Glutamatergic neuron (in vitro differentiated cells): ENCODE data around the gene DLL3. TPM values are rescaled to one million over a fixed set of nuclear protein-coding genes. Genes with fewer than 3 reads are reported as not detected.

ENCODE experiments used
- DNase-seq: peaks from one replicate; pipeline ENCODE4 v3.0.0; 2022
- H3K27ac Mint-ChIP-seq: one replicate; pipeline ENCODE4 v1.8.0; 2020; ENCODE audit warnings: mild to moderate bottlenecking, mixed read lengths, inconsistent platforms; ENCODE audit not compliant: unreplicated experiment
- H3K27me3 Mint-ChIP-seq: one replicate; pipeline ENCODE4 v1.8.0; 2020; ENCODE audit warnings: mild to moderate bottlenecking, moderate library complexity, mixed read lengths, inconsistent platforms; ENCODE audit not compliant: unreplicated experiment
- H3K36me3 Mint-ChIP-seq: one replicate; pipeline ENCODE4 v1.8.0; 2020; ENCODE audit warnings: mild to moderate bottlenecking, mixed read lengths, inconsistent platforms; ENCODE audit not compliant: unreplicated experiment
- H3K4me1 Mint-ChIP-seq: one replicate; pipeline ENCODE4 v1.8.0; 2020; ENCODE audit warnings: mild to moderate bottlenecking, low read depth, mixed read lengths, inconsistent platforms; ENCODE audit not compliant: unreplicated experiment
- H3K4me3 Mint-ChIP-seq: one replicate; pipeline ENCODE4 v1.8.0; 2020; ENCODE audit warnings: mild to moderate bottlenecking, mixed read lengths, inconsistent platforms; ENCODE audit not compliant: unreplicated experiment
- H3K9me3 Mint-ChIP-seq: one replicate; pipeline ENCODE4 v1.8.0; 2020; ENCODE audit warnings: mild to moderate bottlenecking, moderate library complexity, mixed read lengths, inconsistent platforms; ENCODE audit not compliant: unreplicated experiment
- CTCF ChIP-seq: fragments of 200-600 bp; sonication (generic); IDR thresholded peaks from one replicate; pipeline ENCODE4 v1.5.0; 2021; ENCODE audit not compliant: partially characterized antibody, unreplicated experiment
- total RNA-seq: library from RNA; stranded (reverse); fragmentation: NEBNext Ultra II Directional; extraction: Animal tissue kit (Norgen Biotek cat#: 25700); gene quantifications from one replicate; pipeline ENCODE4 v1.2.1, GENCODE V29; 2021; ENCODE audit not compliant: unreplicated experiment

DLL3 gene
- total RNA-seq, 1 donor from 2014 or later = 788 TPM

- peaks cover 7% of the 10 kb centered on the region for H3K9me3 Mint-ChIP-seq
- DNase-seq = no peak
- TF ChIP-seq CTCF = no peak
- no peaks in the 10 kb centered on the region for H3K36me3 Mint-ChIP-seq
- no peak overlapping the region for H3K27ac Mint-ChIP-seq
- H3K27me3 Mint-ChIP-seq = no peaks in the 10 kb centered on the region
- no peak overlapping the region for H3K4me3 Mint-ChIP-seq
- H3K4me1 Mint-ChIP-seq = peaks cover 6% of the 10 kb centered on the region
These were observed 35.0 kb downstream of the DLL3 start for GRCh38 chr19:39533791-39534190.

- no peak for TF ChIP-seq CTCF
- Mint-ChIP-seq H3K36me3 (no peaks in the 10 kb centered on the region), H3K27me3 (peaks cover 3% of the 10 kb centered on the region), H3K9me3 (peaks cover 9% of the 10 kb centered on the region), H3K27ac (peak overlapping the region; percentile 82), H3K4me3 (peak overlapping the region; percentile 96), H3K4me1 (peaks cover 14% of the 10 kb centered on the region)
- no peak for DNase-seq
These were observed 40.4 kb downstream of the DLL3 start for GRCh38 chr19:39539165-39539517.

GRCh38 chr19:39539518-39540332 lies 41.0 kb downstream of the DLL3 start, which contains the start of gene EID2:
Gene EID2 (minus strand): TSS chr19:39540161. CDS start chr19:39540079, 82 bp downstream.
- peak within 1 kb of the TSS; percentile 87 for H3K27ac Mint-ChIP-seq
- H3K9me3 Mint-ChIP-seq = peaks cover 9% of the 10 kb centered on the region
- peak within 1 kb of the TSS; percentile 96 for H3K4me3 Mint-ChIP-seq
- H3K27me3 Mint-ChIP-seq = peaks cover 3% of the 10 kb centered on the region
- peaks cover 14% of the 10 kb centered on the region for H3K4me1 Mint-ChIP-seq
- peak; percentile 89 for TF ChIP-seq CTCF
- DNase-seq = peak; percentile 97
- H3K36me3 Mint-ChIP-seq = no peaks in the 10 kb centered on the region

- Mint-ChIP-seq H3K9me3 (peaks cover 5% of the 10 kb centered on the region), H3K4me3 (peak overlapping the region; percentile 94), H3K36me3 (no peaks in the 10 kb centered on the region), H3K27me3 (peaks cover 3% of the 10 kb centered on the region), H3K4me1 (peaks cover 14% of the 10 kb centered on the region), H3K27ac (peak overlapping the region; percentile 87)
- DNase-seq = no peak
- TF ChIP-seq CTCF = peak; percentile 53
These were observed 41.6 kb downstream of the DLL3 start for GRCh38 chr19:39540333-39540673.

- no peak for TF ChIP-seq CTCF
- Mint-ChIP-seq H3K4me1 (peaks cover 14% of the 10 kb centered on the region), H3K27ac (peak overlapping the region; percentile 7), H3K36me3 (no peaks in the 10 kb centered on the region), H3K9me3 (peaks cover 5% of the 10 kb centered on the region), H3K4me3 (peak overlapping the region; percentile 53), H3K27me3 (peaks cover 3% of the 10 kb centered on the region)
- no peak for DNase-seq
These were observed 43.5 kb downstream of the DLL3 start for GRCh38 chr19:39542206-39542605.
